K562 (cell line): Measurements from ENCODE around the gene STC2. TPM values are rescaled to one million over a fixed set of nuclear protein-coding genes. Genes with fewer than 3 reads are reported as not detected.

Source experiments
- ATAC-seq: fragments of 200-7000 bp; cut with Tn5 transposase; 3 replicates; pipeline ENCODE4 v1.9.1; 2020; ENCODE audit warnings: moderate library complexity
- BruUV-seq: library from RNA; stranded (reverse); fragments of 400-500 nt; replicated peaks from 2 replicates; lab custom pipeline; 2021; lab: Mats Ljungman, UMichigan
- CTCF ChIA-PET: fragments of 300-600 bp; formaldehyde crosslinking; extraction: SDS; loops from one replicate; lab custom pipeline; 2021; ENCODE audit warnings: low intra/inter-chr PET ratio; lab: Yijun Ruan, JAX
- POLR2A ChIA-PET: fragments of 300-600, 350-650 bp; sonication (Branson Sonifier 250); formaldehyde crosslinking; extraction: SDS; loops from one replicate; lab custom pipeline; 2021; ENCODE audit warnings: antibody characterized with exemption, inconsistent platforms; lab: Yijun Ruan, JAX
- DNase-seq, 4 experiments: peaks; one replicate each; pipeline versions ENCODE4 v3.0.0 to v3.0.0-alpha.2; 2011 to 2018; ENCODE audit warnings: low spot score in 3 of 4, mixed read lengths in 3 of 4; ENCODE audit errors: extremely low read depth in 1 of 4
- FAIRE-seq: peaks from 2 replicates; lab custom pipeline; 2011; peaks lifted over from hg19 to GRCh38; lab: Jason Lieb, UNC
- H2AFZ ChIP-seq: 2 replicates; pipeline ENCODE4 v1.6.0; 2011; ENCODE audit warnings: low read depth, low read length, control low read depth, inconsistent platforms
- H3K27ac ChIP-seq: fragments of 200-600 bp; 3 replicates; pipeline ENCODE4 v1.8.0; 2011; ENCODE audit warnings: low read depth, mild to moderate bottlenecking, control low read depth, inconsistent platforms, low read length, moderate library complexity, mixed read lengths; ENCODE audit errors: extremely low read depth
- H3K27me3 ChIP-seq, 2 experiments: fragments of 300-600 bp in 1 of 2; 2 replicates in 1 of 2; 3 replicates in 1 of 2; pipeline versions ENCODE4 v1.6.0 to v1.8.0; 2011; ENCODE audit warnings: inconsistent platforms in 2 of 2, low read length in 2 of 2, mild to moderate bottlenecking in 1 of 2, mixed read lengths in 1 of 2, moderate library complexity in 1 of 2; ENCODE audit not compliant: control insufficient read depth in 2 of 2, insufficient read depth in 2 of 2
- H3K36me3 ChIP-seq: fragments of 300-600 bp; 3 replicates; pipeline ENCODE4 v1.8.0; 2011; ENCODE audit warnings: mild to moderate bottlenecking, low read length, inconsistent platforms; ENCODE audit not compliant: control insufficient read depth, insufficient read depth
- H3K4me1 ChIP-seq, 2 experiments: fragments of 200-600 bp in 1 of 2; replicated peaks in 1 of 2; 2 replicates in 1 of 2; 3 replicates in 1 of 2; pipeline versions ENCODE4 v1.5.1 to v1.8.0; 2011; ENCODE audit warnings: inconsistent platforms in 2 of 2, low read length in 2 of 2, mild to moderate bottlenecking in 1 of 2, mixed read lengths in 1 of 2, moderate library complexity in 1 of 2; ENCODE audit not compliant: control insufficient read depth in 2 of 2, insufficient read depth in 2 of 2
- H3K4me2 ChIP-seq: 2 replicates; pipeline ENCODE4 v1.6.1; 2011; ENCODE audit warnings: low read length, control low read depth, inconsistent platforms, mixed read lengths; ENCODE audit not compliant: insufficient read depth
- H3K4me3 ChIP-seq: fragments of 200-600 bp; sonication (generic), shearing (Covaris generic); 2 replicates; pipeline ENCODE4 v1.5.1; 2016; ENCODE audit warnings: control low read depth, inconsistent platforms
- H3K79me2 ChIP-seq: fragments of 200-600 bp; 3 replicates; pipeline ENCODE4 v1.8.0; 2011; ENCODE audit warnings: low read length, inconsistent platforms; ENCODE audit not compliant: control insufficient read depth, insufficient read depth
- H3K9ac ChIP-seq, 2 experiments: 2 replicates each; pipeline versions ENCODE4 v1.6.0 to v1.6.1; 2011; ENCODE audit warnings: low read depth in 2 of 2, low read length in 2 of 2, control low read depth in 1 of 2, inconsistent platforms in 1 of 2, mild to moderate bottlenecking in 1 of 2, mixed read lengths in 1 of 2; ENCODE audit not compliant: insufficient read depth in 1 of 2
- H3K9me1 ChIP-seq: one replicate; pipeline ENCODE4 v1.6.0; 2011; ENCODE audit warnings: inconsistent platforms, mild to moderate bottlenecking, low read length, moderate library complexity; ENCODE audit not compliant: control insufficient read depth, insufficient read depth
- H3K9me3 ChIP-seq: replicated peaks from 2 replicates; pipeline ENCODE4 v1.5.1; 2011; ENCODE audit warnings: low read depth, low read length, inconsistent platforms; ENCODE audit not compliant: control insufficient read depth, insufficient read depth
- H4K20me1 ChIP-seq: replicated peaks from 2 replicates; pipeline ENCODE4 v1.6.1; 2011; ENCODE audit warnings: low read length, inconsistent platforms, mixed read lengths; ENCODE audit not compliant: control insufficient read depth, insufficient read depth
- ARID1B ChIP-seq: fragments of 450-650 bp; IDR thresholded peaks from 2 replicates; pipeline ENCODE4 v1.6.1; 2016; ENCODE audit warnings: antibody characterized with exemption, mild to moderate bottlenecking, inconsistent platforms
- BCOR ChIP-seq: fragments of 450-650 bp; IDR thresholded peaks from 2 replicates; pipeline ENCODE4 v1.6.1; 2016
- PCBP2 ChIP-seq: fragments of 200-400 bp; formaldehyde crosslinking; IDR thresholded peaks from 2 replicates; pipeline ENCODE4 v1.6.1; 2018; ENCODE audit warnings: low read length, low read depth, mild to moderate bottlenecking, moderate library complexity; ENCODE audit not compliant: poor library complexity, severe bottlenecking
- PKNOX1 ChIP-seq: fragments of 450-650 bp; IDR thresholded peaks from 2 replicates; pipeline ENCODE4 v1.6.1; 2016
- TCF3 ChIP-seq: sonication (generic); formaldehyde crosslinking; IDR thresholded peaks from 2 replicates; pipeline ENCODE4 v1.4.0; 2020; ENCODE audit warnings: mild to moderate bottlenecking, missing genetic modification reagents
- THAP12 ChIP-seq: fragments of 250-450 bp; sonication (Bioruptor Pico); IDR thresholded peaks from 2 replicates; pipeline ENCODE4 v1.9.0; 2021; ENCODE audit warnings: mild to moderate bottlenecking, inconsistent platforms
- ZNF197 ChIP-seq: fragments of 200-800 bp; sonication (Bioruptor generic); IDR thresholded peaks from 2 replicates; pipeline ENCODE4 v1.6.1; 2016; ENCODE audit warnings: low read depth, missing genetic modification characterization, missing compliant biosample characterization
- ZNF407 ChIP-seq: fragments of 450-650 bp; IDR thresholded peaks from 2 replicates; pipeline ENCODE4 v1.6.1; 2016; ENCODE audit warnings: low read depth
- WGBS: fragments of 100-300 bp; shearing (Covaris generic); methylation state at CpG from one replicate; pipeline ENCODE4 v1.1.6; 2016; ENCODE audit warnings: low coverage, mixed read lengths; ENCODE audit not compliant: insufficient coverage; ENCODE audit errors: missing lambda C conversion rate; 5-methylcytosine and 5-hydroxymethylcytosine counted together
- in situ Hi-C: fragments of 300-500 bp; cut with MboI; formaldehyde crosslinking; loops from 4 replicates; pipeline ENCODE4 v1.15.0; 2018; ENCODE audit warnings: inconsistent platforms, mixed read lengths
- intact Hi-C: fragments of 100-400 bp; cut with micrococcal nuclease; formaldehyde crosslinking; loops from 2 replicates; pipeline ENCODE4 v1.14.2; 2022
- polyA plus RNA-seq, 8 experiments: library from polyadenylated mRNA; depleted of rRNA in 4 of 8; stranded (reverse) in 5 of 8; unstranded in 3 of 8; fragments of >200 nt; fragmentation: Nextera tagmentation in 2 of 8; fragmentation: Illumina TruSeq in 1 of 8; extraction: Ambion mirVana in 2 of 8; extraction: Trizol in 1 of 8; gene quantifications; 2 replicates each; pipeline versions ENCODE4 v1.2.1 to v1.2.3, GENCODE V29; 2011 to 2014; ENCODE audit warnings: inconsistent platforms in 1 of 8, missing spikeins in 1 of 8
- total RNA-seq, 7 experiments: library from RNA; depleted of rRNA in 6 of 7; stranded (reverse); fragments of >200 nt in 6 of 7; fragmentation: Illumina TruSeq in 2 of 7; extraction: Trizol in 2 of 7; gene quantifications; 2 replicates each; pipeline versions ENCODE4 v1.2.1 to v1.2.3, GENCODE V29; 2011 to 2021; ENCODE audit warnings: low replicate concordance in 1 of 7

STC2 gene
- total and polyA plus RNA-seq, 9 of the 15 experiments (the other 6 are each of a cell fraction or from before 2014, with no cell fraction given): 0.62 to 31.7 (median 7.4) TPM

GRCh38 chr5:173302546-173303155 is 25.6 kb downstream of the STC2 start:
- no peaks in the 10 kb centered on the region for H3K36me3 ChIP-seq
- TF ChIP-seq BCOR (no peak), THAP12 (CRISPR knock-in tag) (no peak), ZNF407 (0 out of 2 replicates have a peak, but pooled peaks have one; percentile 17), PCBP2 (no peak), TCF3 (CRISPR knock-in tag) (0 out of 2 replicates have a peak, but pooled peaks have one; percentile 10), ZNF197 (CRISPR knock-in tag) (no peak), ARID1B (peak; percentile 39; the same call in 1 of the 2 replicates), PKNOX1 (peak; percentile 85)

More at GRCh38 chr5:173302546-173303155, 25.6 kb downstream of the STC2 start:
- Histone ChIP-seq H3K4me2 (no peak overlapping the region), H3K79me2 (no peaks in the 10 kb centered on the region), H3K4me3 (no peak overlapping the region), H3K27me3 (no peaks in the 10 kb centered on the region), H3K4me1 (peaks cover 22 to 28% of the 10 kb centered on the region in 2 experiments), H4K20me1 (no peaks in the 10 kb centered on the region), H3K9ac (no peak overlapping the region), H3K9me3 (no peaks in the 10 kb centered on the region), H2AFZ (no peak overlapping the region), H3K9me1 (no peaks in the 10 kb centered on the region), H3K27ac (no peak overlapping the region)
- in situ Hi-C loops: no loop called here
- WGBS: 40% methylated on average over 6 of the region's 6 CpGs
- no TSS peak for BruUV-seq
- peak; percentile 85 for ATAC-seq
- intact Hi-C loops: no loop called here
- peak; percentile 64 for FAIRE-seq
- ChIA-PET POLR2A (interaction anchor here (0.7 to 2.9 kb wide), 2 partner anchors 13 to 25 kb away, joined by 3 to 8 read pairs; partner anchors contain the start of gene STC2), CTCF (interaction anchor here (0.6 to 0.7 kb wide), 2 partner anchors 593 to 623 kb away, joined by 3 to 4 read pairs; no protein-coding TSS in a partner anchor)
- peak; percentile 49 to 73 (median 56) for DNase-seq
